Measurements from ENCODE around the gene PTPRG. TPM values are rescaled to one million over a fixed set of nuclear protein-coding genes. Genes with fewer than 3 reads are reported as not detected.

The PTPRG gene
- total RNA-seq, 1 experiment from 2014 or later: 32.1 TPM

DNA sequence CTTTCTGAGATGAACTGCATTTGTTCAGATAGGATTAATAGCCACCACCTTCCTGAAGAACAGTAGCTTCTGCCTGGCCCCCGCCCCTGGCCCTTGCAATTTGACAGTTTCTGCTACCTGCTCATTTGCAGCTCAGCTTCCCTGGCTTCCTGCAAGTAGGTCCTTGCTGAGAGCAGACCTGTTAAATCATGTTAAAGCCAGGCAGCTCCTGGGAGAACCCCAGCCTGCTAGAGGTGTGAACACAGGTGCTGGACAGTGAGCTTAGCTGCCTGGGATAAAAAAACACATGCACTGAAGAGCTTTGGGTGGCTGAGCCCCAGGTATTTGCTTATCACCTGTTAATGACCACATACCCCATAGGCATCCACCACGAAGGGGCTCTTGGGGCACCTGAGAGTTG, 143.4 kb downstream of the PTPRG start:
- H3K4me3 ChIP-seq (replicated peaks in 1 of 2; ENCODE audit: low read depth in 1 of 2, low read length in 2 of 2): no peak overlapping the region
- DNase-seq (ENCODE audit: low read depth, low spot score) (no peak), ATAC-seq (no peak)
- no peak overlapping the region for H2AFZ ChIP-seq (ENCODE audit: low read depth, low read length, poor library complexity, severe bottlenecking)
- H3K9ac ChIP-seq (ENCODE audit: low read length): no peak overlapping the region
- no peak overlapping the region for H3K4me2 ChIP-seq (ENCODE audit: low read length)
- H3K9me3 ChIP-seq (ENCODE audit: control insufficient read depth in 1 of 2, insufficient read depth in 1 of 2, low read depth in 1 of 2, low read length in 2 of 2): no peaks in the 10 kb centered on the region
- CTCF ChIA-PET: no interaction called here
- no peaks in the 10 kb centered on the region for H3K9me2 ChIP-seq (ENCODE audit: insufficient read depth)
- H3K36me3 ChIP-seq (ENCODE audit: control insufficient read depth in 1 of 2, insufficient read depth in 2 of 2, low read length in 2 of 2): no peaks in the 10 kb centered on the region
- H3K27ac ChIP-seq (ENCODE audit: low read depth, low read length): no peak overlapping the region
- BruUV-seq (replicated peaks): no TSS peak
- POLR2A ChIA-PET: no interaction called here
- TF ChIP-seq POLR2A (IDR thresholded peaks at IDR 0.05; ENCODE audit: borderline replicate concordance, extremely low read depth, insufficient read depth, insufficient read length) (no peak), CEBPB (IDR thresholded peaks at IDR 0.05; ENCODE audit: low read depth) (no peak), SIN3A (IDR thresholded peaks at IDR 0.05; ENCODE audit: low read depth) (no peak), EZH2phosphoT487 (IDR thresholded peaks at IDR 0.05; ENCODE audit: borderline replicate concordance) (no peak), EZH2 (IDR thresholded peaks at IDR 0.05) (no peak), FOSL1 (IDR thresholded peaks at IDR 0.05; ENCODE audit: low read depth) (no peak), REST (IDR thresholded peaks at IDR 0.05; ENCODE audit: low read depth) (no peak), ZBTB33 (IDR thresholded peaks at IDR 0.05; ENCODE audit: extremely low read depth, insufficient replicate concordance, low read length) (no peak), SP1 (IDR thresholded peaks at IDR 0.05; ENCODE audit: low read depth) (no peak), SRF (IDR thresholded peaks at IDR 0.05; ENCODE audit: low read depth) (no peak), POLR2AphosphoS5 (IDR thresholded peaks at IDR 0.05; ENCODE audit: low read depth, low read length) (no peak), CBX3 (IDR thresholded peaks at IDR 0.05; ENCODE audit: low read depth) (no peak), RAD21 (IDR thresholded peaks at IDR 0.05; ENCODE audit: low read depth) (no peak), YY1 (IDR thresholded peaks at IDR 0.05; ENCODE audit: extremely low read depth, insufficient replicate concordance, low read depth, low read length) (no peak), ZFX (IDR thresholded peaks at IDR 0.05) (no peak), EGR1 (IDR thresholded peaks at IDR 0.05; ENCODE audit: low read depth) (no peak)
- TF ChIP-seq, protein P1, sequence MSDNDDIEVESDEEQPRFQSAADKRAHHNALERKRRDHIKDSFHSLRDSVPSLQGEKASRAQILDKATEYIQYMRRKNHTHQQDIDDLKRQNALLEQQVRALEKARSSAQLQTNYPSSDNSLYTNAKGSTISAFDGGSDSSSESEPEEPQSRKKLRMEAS (IDR thresholded peaks at IDR 0.05): no peak
- TF ChIP-seq, protein P2, sequence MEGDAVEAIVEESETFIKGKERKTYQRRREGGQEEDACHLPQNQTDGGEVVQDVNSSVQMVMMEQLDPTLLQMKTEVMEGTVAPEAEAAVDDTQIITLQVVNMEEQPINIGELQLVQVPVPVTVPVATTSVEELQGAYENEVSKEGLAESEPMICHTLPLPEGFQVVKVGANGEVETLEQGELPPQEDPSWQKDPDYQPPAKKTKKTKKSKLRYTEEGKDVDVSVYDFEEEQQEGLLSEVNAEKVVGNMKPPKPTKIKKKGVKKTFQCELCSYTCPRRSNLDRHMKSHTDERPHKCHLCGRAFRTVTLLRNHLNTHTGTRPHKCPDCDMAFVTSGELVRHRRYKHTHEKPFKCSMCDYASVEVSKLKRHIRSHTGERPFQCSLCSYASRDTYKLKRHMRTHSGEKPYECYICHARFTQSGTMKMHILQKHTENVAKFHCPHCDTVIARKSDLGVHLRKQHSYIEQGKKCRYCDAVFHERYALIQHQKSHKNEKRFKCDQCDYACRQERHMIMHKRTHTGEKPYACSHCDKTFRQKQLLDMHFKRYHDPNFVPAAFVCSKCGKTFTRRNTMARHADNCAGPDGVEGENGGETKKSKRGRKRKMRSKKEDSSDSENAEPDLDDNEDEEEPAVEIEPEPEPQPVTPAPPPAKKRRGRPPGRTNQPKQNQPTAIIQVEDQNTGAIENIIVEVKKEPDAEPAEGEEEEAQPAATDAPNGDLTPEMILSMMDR (IDR thresholded peaks at IDR 0.05 in 2 of 3, conservative IDR thresholded peaks at IDR 0.05 in 1 of 3; ENCODE audit: borderline replicate concordance in 1 of 3, insufficient read depth in 1 of 3, low read depth in 2 of 3, low read length in 2 of 3): no peak
- RAD21 ChIA-PET (ENCODE audit: low non-redundant PET in 1 of 2, low total read pairs in 2 of 2, uncharacterized antibody in 2 of 2, unreplicated experiment in 2 of 2): no interaction called here
- intact Hi-C loops (cut with micrococcal nuclease): no loop called here
- no peaks in the 10 kb centered on the region for H3K27me3 ChIP-seq (ENCODE audit: insufficient read depth, low read length)
- H3K4me1 ChIP-seq (ENCODE audit: control insufficient read depth in 1 of 2, insufficient read depth in 2 of 2, low read length in 2 of 2): peaks cover 2 to 10% of the 10 kb centered on the region in 2 experiments; a peak in 3 of 4 replicates
- H4K20me1 ChIP-seq (ENCODE audit: insufficient read depth): no peaks in the 10 kb centered on the region
- peaks cover 13% of the 10 kb centered on the region; the same call in 1 of the 2 replicates for H3K79me2 ChIP-seq (ENCODE audit: insufficient read depth, low read length)
